HG03175 (cell line): Measurements from ENCODE around the gene SSUH2.

Experiments used
- ATAC-seq: cut with Tn5 transposase; IDR thresholded peaks from one replicate; pipeline ENCODE4 v1.9.1; 2021; ENCODE audit warnings: mild to moderate bottlenecking, moderate library complexity; ENCODE audit not compliant: unreplicated experiment

The SSUH2 gene

DNA sequence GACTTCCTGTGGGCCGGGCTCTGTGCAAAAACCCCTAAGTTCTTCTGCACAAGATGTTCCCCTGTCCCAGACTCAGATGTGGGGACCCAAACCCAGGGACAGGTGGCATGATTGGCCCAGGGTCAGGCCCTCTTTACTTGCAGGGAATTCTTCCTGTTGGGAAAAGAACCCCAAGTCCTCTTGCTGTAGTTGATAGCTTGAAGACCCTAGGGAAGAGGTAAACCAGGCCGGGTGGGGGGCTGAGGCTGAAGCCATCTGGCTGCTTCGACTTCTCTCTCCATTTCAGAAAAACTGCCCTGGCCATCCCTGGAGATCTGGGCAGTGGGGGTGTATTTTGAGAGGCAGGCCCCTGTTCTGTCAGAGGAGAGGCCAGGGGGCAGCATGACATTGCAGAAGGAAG, 23.5 kb downstream of the SSUH2 start:
- ATAC-seq, result no peak

DNA sequence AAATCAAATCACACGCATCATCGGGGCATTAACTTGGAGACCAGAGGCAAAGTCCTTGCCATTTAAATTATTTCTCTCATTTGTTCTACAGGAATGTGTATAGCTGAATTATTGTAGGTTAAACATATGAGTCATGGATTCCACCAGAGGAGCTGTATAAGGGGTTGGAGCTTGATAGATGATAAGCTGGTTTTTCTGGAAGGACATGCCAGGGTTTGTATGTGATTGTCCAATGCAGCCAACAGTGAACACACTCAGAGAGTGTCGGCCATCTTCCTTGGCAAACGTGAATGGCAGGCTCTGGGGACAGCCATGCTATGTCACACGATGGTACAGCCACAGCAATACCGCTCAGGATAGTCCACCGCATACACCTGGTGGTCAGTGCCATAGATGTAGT, 25.1 kb downstream of the SSUH2 start:
- ATAC-seq, result no peak

DNA sequence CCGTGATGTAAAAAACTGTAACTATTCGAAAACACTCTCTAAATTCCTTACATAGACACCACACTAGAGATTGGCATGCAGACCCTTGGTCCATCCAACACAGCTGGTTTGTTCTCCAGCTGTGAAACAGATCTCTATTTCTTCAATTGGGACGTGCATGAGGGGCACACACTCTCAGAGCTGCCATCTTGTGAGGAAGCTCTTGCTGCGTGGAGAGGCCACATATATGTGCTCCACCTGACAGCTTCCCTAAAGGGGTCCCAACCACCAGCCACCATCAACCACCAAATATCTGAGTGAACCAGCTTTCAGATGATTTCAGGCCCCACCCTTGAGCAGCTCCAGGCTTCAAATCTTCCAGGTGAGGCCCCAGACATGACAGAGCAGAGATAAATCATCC, 25.6 kb downstream of the SSUH2 start:
- ATAC-seq, result no peak

DNA sequence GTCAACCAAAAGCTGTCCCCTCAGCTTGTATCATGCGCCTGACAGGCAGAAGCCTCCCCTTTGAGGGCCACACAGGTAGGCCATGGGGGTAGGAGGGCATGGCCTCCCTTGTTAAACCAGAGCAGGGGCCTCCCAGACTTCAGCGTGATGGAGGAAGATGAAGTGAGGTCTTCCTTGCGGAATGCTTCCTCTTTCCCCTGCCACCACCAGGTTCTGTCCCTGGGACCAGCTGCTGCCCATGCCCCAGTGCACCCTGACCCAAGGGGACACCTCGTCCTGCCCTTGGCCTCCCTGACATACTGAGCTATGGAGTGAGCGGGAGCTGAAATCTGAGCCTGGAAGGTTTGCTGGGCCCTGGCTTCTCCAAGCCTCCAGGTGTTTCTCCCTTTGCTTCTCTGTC, 26.7 kb downstream of the SSUH2 start:
- no peak for ATAC-seq

DNA sequence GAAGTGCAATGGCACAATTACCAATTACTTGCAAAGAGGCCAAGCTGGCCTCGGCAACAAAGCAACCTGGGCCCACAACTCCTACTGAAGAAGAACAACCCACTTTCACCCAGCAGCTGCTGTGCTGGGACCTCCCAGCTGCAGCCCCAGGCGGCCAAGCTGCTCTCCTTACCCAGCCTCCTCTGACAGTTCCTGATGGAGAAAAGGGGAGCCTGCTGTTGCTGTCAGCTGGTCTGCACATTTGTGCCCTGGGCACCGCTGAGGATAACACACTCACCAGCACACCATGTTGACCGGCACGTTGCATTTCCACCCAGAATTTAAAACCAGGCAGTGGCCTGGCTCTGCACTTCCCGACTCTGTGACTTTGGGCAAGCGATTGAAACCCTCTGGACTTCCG, 33.6 kb downstream of the SSUH2 start:
- no peak for ATAC-seq

DNA sequence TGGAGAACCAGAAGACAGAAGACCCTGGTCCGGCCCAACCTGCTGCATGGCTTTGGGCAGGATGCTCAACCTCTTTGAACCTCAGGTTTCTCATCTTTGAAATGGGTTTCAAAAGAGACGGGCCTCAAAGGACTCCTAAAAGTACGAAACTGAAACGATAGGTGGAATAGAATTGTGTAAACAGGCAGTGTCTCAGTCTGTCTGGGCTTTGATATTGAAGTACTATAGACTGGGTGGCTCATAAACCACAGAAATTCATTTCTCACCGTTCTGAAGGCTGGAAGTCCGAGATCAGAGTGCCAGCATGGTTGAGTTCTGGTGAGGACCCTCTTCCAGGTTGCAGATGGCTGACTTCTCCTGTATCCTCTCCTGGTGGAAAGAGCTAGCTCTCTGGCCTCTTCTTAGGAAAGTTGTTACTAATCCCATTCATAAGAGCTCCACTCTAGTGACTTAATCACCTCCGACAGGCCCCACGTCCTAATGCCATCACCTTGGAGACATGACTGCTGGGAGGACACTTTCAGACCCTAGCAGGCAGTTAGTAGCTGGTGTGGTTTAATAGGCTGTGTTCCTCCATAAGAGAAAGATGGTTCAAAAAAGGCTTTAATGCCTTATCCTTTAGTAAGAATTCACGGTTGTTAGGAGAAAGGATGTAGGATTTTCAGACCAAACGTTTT, 35.7 kb downstream of the SSUH2 start:
- ATAC-seq, result no peak

DNA sequence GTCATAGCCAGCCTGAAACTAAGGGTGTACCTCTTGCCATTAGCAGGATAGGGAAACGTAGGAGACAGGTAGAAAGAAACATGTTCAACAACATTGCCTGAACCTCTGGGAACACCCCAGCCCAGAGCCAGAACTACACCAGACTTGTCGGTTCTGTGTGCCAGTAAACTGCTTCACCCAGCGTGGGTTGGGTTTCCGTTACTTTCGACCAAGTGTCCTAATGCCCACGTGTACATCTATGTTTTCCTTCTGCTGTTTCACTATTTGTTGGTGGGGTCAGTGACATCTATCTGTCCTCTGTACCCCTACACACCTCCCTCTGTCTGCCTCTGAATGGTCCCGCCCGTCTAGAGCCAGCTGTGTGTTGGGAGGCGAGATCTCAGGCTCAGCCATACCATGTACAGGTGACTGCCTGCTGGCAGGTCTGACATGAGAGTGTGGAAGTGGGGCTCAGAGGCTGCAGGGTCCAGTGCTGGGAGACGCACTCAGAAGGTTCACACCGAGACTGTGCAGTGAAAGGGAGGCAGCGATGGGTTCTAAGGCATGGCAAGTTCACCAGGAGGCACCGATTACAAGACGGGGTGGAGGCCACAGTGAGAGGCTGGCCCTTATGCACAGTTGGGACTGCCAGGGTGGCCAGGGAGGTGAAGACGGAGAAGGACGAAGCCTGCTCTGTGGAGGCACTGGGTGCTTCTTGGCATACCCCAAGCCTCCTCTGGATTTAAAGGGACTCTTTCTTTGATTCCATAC, 36.4 kb downstream of the SSUH2 start:
- no peak for ATAC-seq

DNA sequence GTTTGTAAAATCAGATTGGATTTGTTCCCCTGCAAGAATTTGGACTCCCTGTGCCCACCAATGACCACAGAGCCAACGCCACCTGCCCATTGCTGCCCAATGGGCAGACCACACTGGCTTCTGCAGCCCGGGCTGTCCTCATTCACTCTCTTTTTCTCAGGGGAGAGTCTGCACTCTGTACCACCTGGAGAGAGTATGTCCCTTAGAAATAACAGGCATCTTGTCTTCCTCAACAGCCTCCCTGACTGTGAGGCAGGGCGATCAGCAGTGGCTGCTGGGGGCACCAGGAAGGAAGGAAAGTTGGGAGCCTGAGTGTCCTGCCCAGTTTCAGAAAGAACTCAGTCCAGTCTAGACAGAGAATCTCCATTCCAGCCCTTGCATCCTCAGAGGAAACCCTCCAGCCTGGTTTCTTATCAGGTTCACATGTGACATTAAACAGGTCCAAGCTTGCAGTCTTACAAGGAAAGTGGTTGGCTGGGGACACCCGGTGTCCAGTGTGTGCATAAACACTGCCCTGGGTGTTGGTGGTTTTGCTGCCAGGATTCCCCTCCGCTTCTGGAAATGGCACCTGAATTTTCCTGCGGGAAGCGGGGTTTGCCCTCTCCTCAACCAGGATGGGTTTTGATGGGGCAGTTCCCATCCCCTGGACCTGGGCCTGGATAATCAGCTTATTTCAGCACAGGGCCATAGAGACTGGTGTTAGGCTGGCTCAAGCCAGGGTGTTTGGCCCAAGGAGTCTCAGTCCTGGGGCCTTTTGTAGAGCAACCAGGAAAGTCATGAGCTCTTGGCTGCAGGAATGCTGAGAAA, 37.2 kb downstream of the SSUH2 start:
- no peak for ATAC-seq

DNA sequence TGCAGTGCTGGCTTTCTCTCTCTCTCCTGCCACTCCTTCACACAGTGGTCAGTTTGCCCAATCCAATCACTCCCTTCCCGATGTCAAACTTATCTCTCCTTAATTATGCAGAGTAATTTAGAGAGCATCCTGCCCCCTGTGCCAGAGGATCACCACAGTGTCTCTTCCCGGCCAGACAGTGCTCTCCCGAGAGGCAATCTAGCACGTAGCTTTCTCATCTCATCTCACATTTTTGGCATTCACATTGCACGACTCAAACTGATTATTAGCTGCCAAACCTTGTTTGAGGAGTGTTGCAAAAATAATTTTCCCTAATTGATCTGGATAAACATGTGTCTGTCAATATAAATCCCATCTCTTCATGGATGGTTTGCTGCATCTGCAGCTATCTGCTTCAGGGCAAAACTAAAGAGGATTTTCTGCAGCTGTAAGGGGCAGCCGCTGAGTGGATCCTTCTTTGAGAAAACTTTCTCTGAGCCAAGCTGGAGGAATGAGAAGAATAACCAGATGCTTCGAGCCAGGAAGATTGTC, 37.8 kb downstream of the SSUH2 start:
- ATAC-seq, result no peak

DNA sequence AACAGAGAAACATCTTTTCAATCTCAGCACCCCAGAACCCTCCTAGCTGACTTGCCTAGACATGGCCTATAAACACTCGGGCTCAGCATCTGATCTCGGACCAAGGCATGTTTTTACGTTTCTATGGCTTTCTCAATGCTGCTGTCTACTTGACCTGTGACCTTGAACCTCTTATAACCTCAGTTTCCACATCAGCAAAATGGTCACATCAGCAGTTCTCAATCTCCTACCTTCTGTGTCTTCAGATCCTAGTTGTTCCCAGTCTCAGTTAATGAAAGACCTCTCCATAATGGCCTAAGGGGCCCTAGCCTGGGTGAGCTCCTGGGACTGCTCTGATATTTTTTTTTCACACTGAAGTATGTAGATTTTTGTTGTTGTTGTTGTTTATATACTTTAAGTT, 39.6 kb downstream of the SSUH2 start:
- ATAC-seq, result no peak

DNA sequence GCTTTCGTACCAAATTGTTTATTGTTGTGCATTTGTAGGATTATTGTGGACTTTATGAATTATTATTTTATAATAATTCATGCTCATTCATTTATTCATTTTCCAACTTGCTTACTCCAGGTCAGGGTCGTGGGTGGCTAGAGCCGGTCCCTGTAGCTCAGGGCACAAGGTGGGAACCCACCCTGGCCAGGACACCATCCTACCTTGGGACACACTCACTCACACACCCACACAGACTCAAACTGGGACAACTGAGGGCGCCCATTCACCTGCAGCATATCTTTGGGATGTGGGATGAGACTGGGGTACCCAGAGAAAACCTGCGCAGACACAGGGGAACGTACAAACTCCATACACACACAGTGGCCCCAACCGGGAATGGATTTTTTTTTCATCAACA, 40.6 kb downstream of the SSUH2 start:
- ATAC-seq, result no peak

DNA sequence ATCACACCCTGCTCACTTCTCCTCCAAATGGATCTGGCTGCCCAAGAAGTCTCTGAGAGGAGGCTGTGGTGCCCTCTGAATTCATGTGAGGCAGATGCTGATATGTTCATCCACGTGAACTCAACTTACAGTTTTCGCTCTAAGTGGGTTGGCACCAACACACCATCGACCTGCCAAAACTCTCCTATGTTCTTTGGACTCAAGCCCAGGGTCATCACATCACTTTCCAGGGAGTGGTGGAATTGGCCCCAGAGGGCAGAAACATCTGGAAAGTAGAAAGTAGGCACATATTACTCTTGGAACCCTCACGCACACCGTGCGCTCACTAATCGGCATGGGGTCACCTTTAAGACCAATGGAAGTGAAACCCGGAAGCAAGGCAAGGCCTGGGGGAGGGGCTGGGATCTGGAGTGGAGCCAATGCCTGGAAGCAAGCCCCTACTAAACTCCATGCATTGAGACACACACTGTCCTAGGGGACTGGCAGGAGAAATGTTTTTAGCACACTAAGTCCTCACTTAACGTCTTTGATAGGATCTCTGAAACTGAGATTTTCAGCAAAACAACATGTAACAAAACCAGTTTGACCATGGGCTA, 41.4 kb downstream of the SSUH2 start:
- no peak for ATAC-seq

DNA sequence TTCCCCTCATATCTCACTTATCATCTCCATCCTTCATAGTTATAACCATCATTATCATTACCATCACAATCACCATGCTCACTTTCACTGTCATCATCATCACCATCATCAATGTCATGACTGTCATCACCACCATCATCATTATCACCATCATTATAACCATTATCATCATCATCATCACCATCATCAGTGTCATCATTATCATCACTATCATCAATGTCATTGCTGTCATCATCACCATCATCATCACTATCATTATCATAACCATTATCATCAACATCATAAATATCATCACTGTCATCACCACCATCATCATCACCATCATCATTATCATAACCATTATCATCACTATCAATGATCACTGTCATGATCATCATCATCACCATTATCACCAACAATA, 44.1 kb downstream of the SSUH2 start:
- ATAC-seq, result no peak

DNA sequence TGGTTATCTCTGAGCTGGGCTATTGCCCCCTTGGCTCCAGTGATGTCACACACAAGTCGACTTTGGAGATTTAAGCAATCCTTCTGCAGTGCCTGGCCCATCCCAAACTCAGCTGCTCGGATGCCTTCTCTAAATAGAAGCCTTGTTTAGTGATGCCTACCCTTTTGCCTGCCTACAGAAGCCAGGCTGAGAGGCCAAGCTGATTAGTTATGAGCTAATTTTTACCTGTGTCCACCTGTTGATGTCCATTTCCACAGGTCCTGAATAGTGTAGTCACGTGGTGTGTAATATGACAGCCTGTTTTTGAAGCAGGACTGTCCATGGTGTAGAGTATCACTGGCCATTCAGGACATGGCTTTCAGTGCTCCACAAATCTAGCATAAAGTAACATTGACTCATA, 45.5 kb downstream of the SSUH2 start:
- no peak for ATAC-seq

DNA sequence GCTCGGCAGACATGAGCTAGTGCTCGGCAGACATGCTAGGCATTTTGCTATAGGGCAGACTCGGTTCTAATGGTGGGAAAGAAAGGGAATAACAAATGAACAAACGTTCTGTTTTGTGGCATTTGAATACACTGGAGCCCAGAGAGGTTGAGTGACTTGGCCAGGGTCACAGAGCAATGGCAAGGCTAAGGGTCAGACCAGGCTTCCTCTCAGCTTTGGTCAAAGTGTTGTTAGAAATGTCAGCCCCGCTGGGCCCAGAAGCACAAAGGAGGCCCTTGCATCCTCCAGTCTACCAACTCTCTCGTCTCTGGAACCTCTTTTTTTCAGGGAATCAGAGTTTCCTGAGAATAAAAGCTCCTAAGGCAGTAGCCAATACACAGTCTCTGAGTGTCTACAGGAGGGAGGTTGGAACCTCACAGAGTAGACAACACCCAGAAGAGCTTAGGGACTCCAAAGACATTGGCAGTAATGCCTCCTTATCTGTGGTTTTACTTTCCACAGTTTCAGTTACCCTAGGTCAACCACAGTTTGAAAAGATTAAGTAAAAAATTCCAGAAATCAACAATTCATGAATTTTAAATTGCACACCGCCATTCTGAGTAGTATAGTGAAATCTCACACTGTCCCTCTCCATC, 47.3 kb downstream of the SSUH2 start:
- no peak for ATAC-seq

DNA sequence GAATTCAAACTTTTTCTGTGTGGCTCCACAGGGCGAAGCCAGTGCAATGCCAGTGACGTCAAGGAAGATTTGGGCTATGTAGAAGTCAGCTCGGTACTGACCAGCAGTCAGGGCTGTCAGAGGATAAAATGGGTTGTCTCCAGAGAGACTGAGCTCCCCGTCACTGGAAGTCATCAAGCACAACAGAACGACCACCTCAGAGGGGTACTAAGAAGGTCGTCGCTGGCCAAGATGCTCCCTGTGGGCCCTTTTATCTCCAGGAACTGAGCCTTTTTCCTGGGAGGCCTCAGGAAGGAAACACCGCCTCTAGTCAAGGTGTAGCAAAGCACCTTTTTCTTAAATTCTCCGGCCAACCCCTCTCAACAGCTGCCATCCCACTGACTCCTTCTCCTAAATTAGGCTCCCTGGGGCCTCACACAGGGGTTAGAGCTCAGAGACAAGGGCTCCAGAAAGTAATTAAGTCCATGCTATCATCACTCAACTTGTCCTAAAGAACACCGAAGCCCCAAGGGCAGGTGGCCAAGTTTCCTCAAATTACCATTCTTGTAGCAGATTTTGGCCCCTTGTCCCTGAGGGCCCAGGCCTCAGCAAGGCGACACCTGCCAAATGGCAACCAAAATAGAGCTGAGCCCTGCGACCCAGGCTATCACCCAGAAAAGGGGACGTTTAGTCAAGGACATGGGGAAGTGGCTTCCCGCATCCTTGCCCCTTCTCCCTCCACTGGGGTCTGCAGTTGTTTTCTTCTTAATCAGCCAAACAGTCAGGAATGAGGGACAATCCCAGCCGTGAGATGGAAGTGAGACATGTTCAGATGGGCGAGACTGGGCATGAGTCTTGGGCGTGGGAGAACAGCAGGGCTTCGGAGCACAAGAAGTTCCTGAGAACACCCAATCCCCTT, 48.0 kb downstream of the SSUH2 start:
- no peak for ATAC-seq

DNA sequence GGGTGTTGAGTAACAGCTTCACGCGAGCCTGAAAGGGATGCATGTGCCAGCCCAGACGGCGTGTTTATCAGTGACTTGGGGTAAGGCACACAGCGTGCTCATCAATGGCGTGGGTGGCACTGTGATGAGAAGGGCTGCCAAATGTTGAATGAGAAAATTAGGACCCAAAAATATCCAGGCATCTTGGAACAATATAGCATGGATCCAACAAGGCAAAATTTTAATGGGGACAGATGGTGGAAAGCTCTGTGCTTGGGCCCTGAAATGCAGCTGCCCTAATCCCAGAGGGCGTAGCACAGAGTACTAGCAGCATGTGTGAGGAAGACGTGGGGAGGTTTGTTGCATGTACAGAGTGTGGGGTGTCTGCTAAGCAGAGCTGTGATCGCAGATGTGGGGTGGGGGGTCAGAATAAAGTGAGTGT, 48.9 kb downstream of the SSUH2 start:
- no peak for ATAC-seq

DNA sequence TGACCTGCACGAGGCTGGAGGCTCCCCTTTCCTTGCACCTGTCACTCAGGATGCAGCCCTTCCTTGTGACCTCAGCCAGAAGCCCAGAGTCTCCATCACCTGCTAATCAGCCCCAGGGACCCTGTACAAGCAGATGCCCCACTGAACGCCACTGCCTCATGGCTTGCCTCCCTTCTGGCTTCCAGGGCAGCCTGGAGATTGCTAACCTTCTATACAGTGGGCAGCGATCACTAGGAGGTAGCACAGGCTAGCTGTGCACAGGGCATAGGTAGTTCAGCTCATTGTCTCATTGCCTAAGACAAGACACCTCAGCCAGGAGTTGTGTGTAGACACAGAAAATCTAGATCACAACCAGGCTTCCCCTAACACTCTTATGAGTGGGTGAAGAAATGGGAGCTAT, 49.3 kb downstream of the SSUH2 start:
- no peak for ATAC-seq

DNA sequence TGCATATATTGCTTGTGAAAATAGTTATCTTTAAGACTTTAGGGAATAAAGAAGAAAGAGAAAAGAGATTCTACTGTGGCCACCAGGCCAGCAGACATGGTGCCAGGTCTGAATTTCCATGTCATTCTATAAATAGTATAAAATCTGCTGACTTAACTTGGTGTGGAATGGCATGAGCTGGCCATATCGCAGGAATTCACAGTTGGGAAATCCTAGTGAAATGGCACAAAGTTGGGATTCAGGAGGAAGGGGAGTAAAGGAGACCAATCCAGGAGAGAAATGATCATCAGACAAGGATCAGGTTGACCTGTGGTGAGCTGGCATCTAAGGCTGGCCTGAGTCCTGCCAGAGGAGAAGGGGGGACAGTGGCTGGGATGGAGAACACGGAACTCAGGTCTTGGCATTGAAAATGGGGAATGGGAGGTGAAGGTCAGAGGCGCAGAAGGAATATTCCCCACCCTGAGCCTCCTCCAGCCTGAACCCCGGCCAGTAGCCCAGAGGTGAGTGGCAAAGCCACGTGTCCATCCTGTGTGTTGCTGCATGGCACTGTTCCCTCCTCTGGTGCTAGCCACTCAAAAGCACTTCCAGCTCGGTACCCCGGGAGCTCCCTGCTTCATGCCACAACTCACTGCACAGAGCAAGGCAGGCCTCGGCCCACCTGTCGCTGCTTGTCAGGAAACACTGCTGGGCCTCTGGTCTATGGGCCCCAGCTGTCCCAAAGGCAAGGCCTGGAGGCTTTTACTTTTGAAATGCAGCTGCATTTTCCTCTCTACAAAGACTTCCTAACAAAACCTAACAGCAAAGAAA, 51.4 kb downstream of the SSUH2 start:
- no peak for ATAC-seq
